Gastrocnemius medialis (tissue), 4 donors: ENCODE results near the gene RAPGEF2. TPM values are rescaled to one million over a fixed set of nuclear protein-coding genes. Genes with fewer than 3 reads are reported as not detected.
A peak's percentile ranks its signal among the peaks of the same experiment; 100 is the strongest.

Source experiments
- ATAC-seq, 2 donors: fragments of 150-250 bp; one replicate each; pipeline ENCODE4 v1.9.1; 2016
- DNase-seq, 2 donors: peaks; one replicate each; pipeline ENCODE4 v3.0.0-alpha.2; 2019
- H3K27ac ChIP-seq, 4 donors: fragments of 200-600 bp; sonication (generic); 1 replicate in 1 of 4; 2 replicates in 3 of 4; pipeline ENCODE4 v1.5.1; 2016 to 2018; ENCODE audit warnings: mild to moderate bottlenecking in 2 of 4, moderate library complexity in 1 of 4
- H3K27me3 ChIP-seq, 3 donors: fragments of 200-600 bp; sonication (generic) in 2 of 3; 1 replicate in 1 of 3; 2 replicates in 2 of 3; pipeline versions ENCODE4 v1.5.1 to v1.6.0; 2016 to 2019; ENCODE audit warnings: mild to moderate bottlenecking in 1 of 3, moderate library complexity in 1 of 3
- H3K36me3 ChIP-seq, 2 donors: fragments of 200-600 bp; sonication (generic) in 1 of 2; one replicate each; pipeline ENCODE4 v1.5.1; 2017 to 2018
- H3K4me1 ChIP-seq, 2 donors: fragments of 200-600 bp; sonication (generic) in 1 of 2; one replicate each; pipeline ENCODE4 v1.5.1; 2016 to 2017; ENCODE audit warnings: mild to moderate bottlenecking in 2 of 2
- H3K4me3 ChIP-seq, 4 donors: fragments of 200-600 bp; sonication (generic) in 3 of 4; 1 replicate in 1 of 4; 2 replicates in 3 of 4; pipeline ENCODE4 v1.5.1; 2016 to 2019; ENCODE audit warnings: mild to moderate bottlenecking in 2 of 4
- H3K9me3 ChIP-seq, 3 donors: fragments of 200-600 bp; sonication (generic) in 2 of 3; 1 replicate in 1 of 3; 2 replicates in 2 of 3; pipeline ENCODE4 v1.5.1; 2016 to 2019
- POLR2A ChIP-seq, 2 donors: fragments of 450-650 bp; IDR thresholded peaks; one replicate each; pipeline ENCODE4 v1.6.1; 2017; ENCODE audit warnings: antibody characterized with exemption in 2 of 2, mild to moderate bottlenecking in 2 of 2, moderate library complexity in 2 of 2
- in situ Hi-C, 4 donors: fragments of 200-750 bp; cut with MboI; loops; one replicate each; pipeline versions ENCODE4 v1.15.0 to v1.8.0; 2017; ENCODE audit warnings: low sequenced_read_pairs in 4 of 4
- intact Hi-C: fragments of 100-400 bp; cut with DNase I; formaldehyde crosslinking; loops from one replicate; pipeline ENCODE4 v1.15.1; 2023; ENCODE audit warnings: low total_unique reads
- total RNA-seq, 4 donors: library from RNA; depleted of rRNA; stranded (reverse); fragments of >200 nt; gene quantifications; one replicate each; pipeline versions ENCODE4 v1.1.0 to v1.2.3, GENCODE V29; 2016
- TF ChIP-seq, protein P1 (sequence below), 5 experiments: fragments of 450-650 bp in 3 of 5; fragments of 200-600 bp in 2 of 5; sonication (generic) in 2 of 5; IDR thresholded peaks in 4 of 5; conservative IDR thresholded peaks in 1 of 5; 1 replicate in 4 of 5; 2 replicates in 1 of 5; pipeline ENCODE4 v1.5.1; 2016 to 2019; ENCODE audit warnings: antibody characterized with exemption in 5 of 5, mild to moderate bottlenecking in 3 of 5, moderate library complexity in 3 of 5

RAPGEF2 gene
- total RNA-seq, 4 donors from 2014 or later, result 32.9 to 42.3 (median 38.7) TPM

DNA sequence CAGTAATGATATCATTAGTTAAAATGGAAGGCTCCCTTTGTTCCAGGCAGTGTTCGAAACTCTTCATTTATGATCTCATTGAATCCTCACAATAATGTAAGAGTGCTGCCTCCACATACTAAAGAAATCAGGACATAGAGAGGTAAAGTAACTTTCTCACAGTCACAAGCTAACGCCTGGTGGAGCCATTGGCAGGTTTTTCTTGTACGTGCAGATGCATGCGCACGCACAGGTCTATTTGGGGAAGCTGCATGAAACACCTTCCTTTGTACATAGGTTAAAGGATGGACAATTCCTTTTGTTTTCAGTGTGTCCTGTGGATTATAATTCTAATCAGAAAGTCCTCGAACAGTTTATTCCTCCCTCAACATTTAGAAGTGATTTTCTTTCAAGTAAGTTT is 176.2 kb downstream of the RAPGEF2 start:
- H3K9me3 ChIP-seq, result no peaks in the 10 kb centered on the region
- H3K36me3 ChIP-seq, result no peaks in the 10 kb centered on the region
- intact Hi-C loops (loop anchor here (10.0 kb wide), 1 partner anchor 166 kb away; no protein-coding TSS in a partner anchor), in situ Hi-C loops (no loop called here)
- H3K4me1 ChIP-seq, result peaks cover 22 to 37% of the 10 kb centered on the region in 2 donors
- DNase-seq (no peak), ATAC-seq (peak in 1 of 2 donors; percentile 36)
- no peak overlapping the region for H3K4me3 ChIP-seq
- TF ChIP-seq POLR2A (IDR thresholded peaks at IDR 0.05), result no peak
- TF ChIP-seq, protein P1, sequence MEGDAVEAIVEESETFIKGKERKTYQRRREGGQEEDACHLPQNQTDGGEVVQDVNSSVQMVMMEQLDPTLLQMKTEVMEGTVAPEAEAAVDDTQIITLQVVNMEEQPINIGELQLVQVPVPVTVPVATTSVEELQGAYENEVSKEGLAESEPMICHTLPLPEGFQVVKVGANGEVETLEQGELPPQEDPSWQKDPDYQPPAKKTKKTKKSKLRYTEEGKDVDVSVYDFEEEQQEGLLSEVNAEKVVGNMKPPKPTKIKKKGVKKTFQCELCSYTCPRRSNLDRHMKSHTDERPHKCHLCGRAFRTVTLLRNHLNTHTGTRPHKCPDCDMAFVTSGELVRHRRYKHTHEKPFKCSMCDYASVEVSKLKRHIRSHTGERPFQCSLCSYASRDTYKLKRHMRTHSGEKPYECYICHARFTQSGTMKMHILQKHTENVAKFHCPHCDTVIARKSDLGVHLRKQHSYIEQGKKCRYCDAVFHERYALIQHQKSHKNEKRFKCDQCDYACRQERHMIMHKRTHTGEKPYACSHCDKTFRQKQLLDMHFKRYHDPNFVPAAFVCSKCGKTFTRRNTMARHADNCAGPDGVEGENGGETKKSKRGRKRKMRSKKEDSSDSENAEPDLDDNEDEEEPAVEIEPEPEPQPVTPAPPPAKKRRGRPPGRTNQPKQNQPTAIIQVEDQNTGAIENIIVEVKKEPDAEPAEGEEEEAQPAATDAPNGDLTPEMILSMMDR (IDR thresholded peaks at IDR 0.05 in 4 of 5, conservative IDR thresholded peaks at IDR 0.05 in 1 of 5), result no peak
- peak overlapping the region in 3 of 4 donors; percentile 2 to 48 (median 38) for H3K27ac ChIP-seq
- H3K27me3 ChIP-seq, result no peaks in the 10 kb centered on the region

DNA sequence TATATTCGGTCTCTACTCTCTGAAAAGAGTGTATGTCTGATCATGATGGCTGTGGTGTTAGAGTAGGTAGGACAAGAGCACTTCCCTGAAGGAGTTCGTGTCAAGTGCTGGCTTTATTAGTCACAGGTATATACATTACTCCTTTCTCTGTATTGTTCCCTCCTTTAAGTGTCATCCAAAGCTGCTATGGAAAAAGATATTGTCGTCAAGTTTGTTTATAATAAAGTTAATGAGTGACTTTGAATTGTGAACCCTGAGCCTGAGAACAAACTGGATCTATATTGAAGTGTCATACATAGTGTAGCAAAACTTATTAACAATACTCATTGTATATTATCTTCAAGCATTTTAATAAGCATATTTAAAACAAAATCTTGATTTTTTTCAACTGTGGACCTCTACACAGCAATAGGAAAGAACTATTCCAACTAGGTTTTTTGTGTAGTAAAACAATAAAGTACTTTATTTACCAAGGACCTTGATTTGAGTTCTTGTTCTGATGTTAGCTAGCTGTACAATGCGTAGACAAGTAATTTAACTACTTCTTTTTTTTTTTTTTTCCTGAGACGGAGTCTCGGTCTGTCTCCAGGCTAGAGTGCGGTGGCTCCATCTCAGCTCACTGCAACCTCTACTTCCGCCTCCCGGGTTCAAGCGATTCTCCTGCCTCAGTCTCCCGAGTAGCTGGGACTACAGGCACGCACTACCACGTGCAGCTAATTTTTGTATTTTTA is 177.7 kb downstream of the RAPGEF2 start:
- peaks cover 18 to 29% of the 10 kb centered on the region in 2 donors for H3K4me1 ChIP-seq
- H3K4me3 ChIP-seq, result no peak overlapping the region
- no peak for ATAC-seq
- no peak for DNase-seq
- no peaks in the 10 kb centered on the region for H3K27me3 ChIP-seq
- in situ Hi-C loops, result no loop called here
- no peak for TF ChIP-seq POLR2A (IDR thresholded peaks at IDR 0.05)
- TF ChIP-seq, protein P1 (IDR thresholded peaks at IDR 0.05 in 4 of 5, conservative IDR thresholded peaks at IDR 0.05 in 1 of 5), result no peak
- H3K27ac ChIP-seq, result peak overlapping the region in 1 of 4 donors; percentile 19
- no peaks in the 10 kb centered on the region for H3K9me3 ChIP-seq
- no peaks in the 10 kb centered on the region for H3K36me3 ChIP-seq
- intact Hi-C loops, result no loop called here

DNA sequence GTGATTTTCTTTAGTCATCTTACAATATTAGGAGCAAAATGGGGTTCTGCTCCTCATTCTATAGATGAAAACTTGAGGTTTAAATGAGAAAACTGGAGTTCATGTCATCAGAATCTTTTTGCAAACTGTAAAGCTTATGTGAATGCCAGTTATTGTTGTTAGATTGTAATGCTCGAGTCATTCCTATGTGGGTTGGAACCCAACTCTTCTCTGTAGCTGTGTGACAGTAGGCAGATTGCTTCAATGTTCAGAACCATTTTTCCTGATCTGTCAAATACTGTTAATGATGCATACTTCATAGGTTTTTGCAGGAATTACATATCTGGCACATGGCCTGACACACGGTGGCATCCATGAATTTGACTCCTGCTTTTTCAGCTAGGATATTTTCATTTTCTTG is 178.9 kb downstream of the RAPGEF2 start:
- ATAC-seq (no peak), DNase-seq (no peak)
- Histone ChIP-seq H3K9me3 (no peaks in the 10 kb centered on the region), H3K27ac (no peak overlapping the region), H3K4me3 (no peak overlapping the region), H3K4me1 (peaks cover 18 to 28% of the 10 kb centered on the region in 2 donors), H3K27me3 (no peaks in the 10 kb centered on the region), H3K36me3 (no peaks in the 10 kb centered on the region)
- TF ChIP-seq POLR2A (IDR thresholded peaks at IDR 0.05), result no peak
- TF ChIP-seq, protein P1 (IDR thresholded peaks at IDR 0.05 in 4 of 5, conservative IDR thresholded peaks at IDR 0.05 in 1 of 5), result no peak
- in situ Hi-C loops (no loop called here), intact Hi-C loops (no loop called here)

DNA sequence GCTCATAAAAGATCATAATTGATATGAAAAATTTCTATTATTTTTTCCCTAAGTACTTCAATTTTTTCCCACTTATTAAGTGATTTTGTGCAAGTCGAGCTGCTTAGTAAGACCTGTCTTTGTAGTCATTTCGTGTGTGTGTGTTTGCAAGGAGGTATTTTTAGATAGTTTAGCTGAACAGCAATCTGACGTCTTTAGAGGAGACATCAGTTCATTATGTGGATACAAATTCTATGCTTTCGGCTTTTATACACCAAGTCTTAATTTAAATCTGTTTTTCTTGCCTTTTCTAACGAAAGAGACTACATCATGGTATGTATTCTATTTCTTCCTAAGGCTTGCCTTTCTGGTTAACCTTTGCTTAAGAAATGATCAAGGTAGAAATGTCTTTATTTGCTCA is 179.4 kb downstream of the RAPGEF2 start:
- Histone ChIP-seq H3K4me1 (peaks cover 18 to 28% of the 10 kb centered on the region in 2 donors), H3K9me3 (no peaks in the 10 kb centered on the region), H3K36me3 (no peaks in the 10 kb centered on the region), H3K27ac (no peak overlapping the region), H3K4me3 (no peak overlapping the region), H3K27me3 (no peaks in the 10 kb centered on the region)
- TF ChIP-seq POLR2A (IDR thresholded peaks at IDR 0.05), result no peak
- TF ChIP-seq, protein P1 (IDR thresholded peaks at IDR 0.05 in 4 of 5, conservative IDR thresholded peaks at IDR 0.05 in 1 of 5), result no peak
- no peak for ATAC-seq
- intact Hi-C loops (no loop called here), in situ Hi-C loops (no loop called here)
- no peak for DNase-seq
